HG02759 (cell line): Measurements from ENCODE around the gene TPRG1.
A peak's percentile ranks its signal among the peaks of the same experiment; 100 is the strongest.

Experiments used
- ATAC-seq: cut with Tn5 transposase; IDR thresholded peaks from one replicate; pipeline ENCODE4 v1.9.1; 2021; ENCODE audit warnings: mild to moderate bottlenecking, moderate library complexity; ENCODE audit not compliant: unreplicated experiment

Gene TPRG1

GRCh38 chr3:189171707-189172106 lies at the start of gene TPRG1:
Gene TPRG1, plus strand, starts transcription at chr3:189171971. Its CDS starts 35,414 bp downstream, at chr3:189207385.
- ATAC-seq: no peak

GRCh38 chr3:189122110-189122509 lies 49.7 kb upstream of the TPRG1 start:
- ATAC-seq: no peak

DNA sequence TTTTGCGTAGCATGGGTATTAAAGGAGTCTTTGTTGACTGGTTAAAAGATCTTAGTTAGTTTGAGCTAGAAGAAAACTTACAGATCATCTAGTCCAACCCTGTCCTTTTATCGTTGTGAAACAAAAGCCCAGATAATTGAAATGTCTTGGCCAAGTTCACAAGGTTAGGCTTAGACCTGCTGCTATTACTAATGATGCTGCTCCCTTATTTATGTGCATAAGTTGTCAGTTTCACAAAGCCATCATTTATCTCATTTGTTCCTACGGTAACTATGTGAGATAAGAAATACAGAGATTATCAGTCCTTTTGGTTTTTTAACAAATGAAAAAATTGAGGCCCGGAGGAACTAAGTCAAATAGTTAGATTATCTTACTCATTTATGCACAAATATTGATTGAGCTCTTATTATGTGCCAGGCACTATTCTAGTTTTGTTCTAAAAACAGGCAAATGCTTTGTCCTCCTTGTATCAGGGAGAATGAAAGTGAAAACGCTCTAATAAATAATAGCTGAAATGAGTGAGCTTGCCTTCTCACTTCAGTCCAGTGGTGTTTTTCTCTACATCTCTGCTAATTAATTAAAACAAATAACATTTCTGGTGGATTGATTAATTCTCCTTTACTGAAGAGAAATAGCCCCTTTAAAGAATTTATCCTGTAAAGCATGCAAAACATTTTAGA lies 49.1 kb upstream of the TPRG1 start:
- ATAC-seq: no peak

- ATAC-seq: no peak
Measured at GRCh38 chr3:189123595-189124387, 48.0 kb upstream of the TPRG1 start.

DNA sequence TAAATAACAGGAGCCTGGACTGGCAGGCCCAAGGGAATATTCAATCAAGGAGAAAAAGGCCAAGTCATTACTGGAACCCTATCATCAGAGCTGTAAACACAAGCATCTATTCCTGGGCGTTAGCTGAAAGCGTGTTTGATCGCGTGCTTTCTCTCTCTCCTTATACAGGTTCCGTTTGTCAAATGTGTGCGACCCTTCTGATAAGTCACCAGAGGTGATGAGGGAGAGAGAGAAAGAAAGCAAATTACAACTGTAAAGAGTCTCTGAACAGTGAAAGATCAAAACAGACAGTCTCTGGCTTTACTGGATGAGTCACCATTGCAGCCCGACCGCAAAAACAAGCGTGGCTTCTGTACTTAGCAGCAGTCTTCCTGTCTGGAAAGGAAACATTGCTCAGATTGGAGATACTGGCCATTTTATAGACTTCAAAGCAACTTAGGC lies 39.5 kb upstream of the TPRG1 start:
- no peak for ATAC-seq

GRCh38 chr3:189132839-189133238 lies 38.9 kb upstream of the TPRG1 start:
- ATAC-seq: no peak

GRCh38 chr3:189133768-189134167 lies 38.0 kb upstream of the TPRG1 start:
- no peak for ATAC-seq

DNA sequence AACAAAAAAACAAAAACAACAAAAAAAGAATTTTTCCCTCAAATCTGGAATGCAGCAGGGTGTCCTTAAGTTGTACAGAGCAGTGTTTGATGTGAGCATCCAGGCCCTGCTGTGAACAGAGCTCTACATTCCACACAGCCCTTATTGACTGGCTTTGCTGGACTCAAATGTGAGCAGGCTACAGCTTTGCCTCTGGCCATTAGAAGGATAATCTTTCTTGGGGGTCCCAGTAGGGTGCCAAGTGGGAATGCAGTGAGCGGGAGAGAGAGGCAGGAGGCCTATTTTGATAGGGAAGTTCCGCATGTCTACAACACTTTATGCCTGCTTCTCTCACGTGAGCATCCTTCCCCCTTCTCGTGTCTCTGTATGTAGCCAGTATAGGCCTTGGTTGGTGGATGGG lies 34.4 kb upstream of the TPRG1 start:
- ATAC-seq: no peak

- ATAC-seq: no peak
Measured at GRCh38 chr3:189138901-189139610, 32.7 kb upstream of the TPRG1 start.

DNA sequence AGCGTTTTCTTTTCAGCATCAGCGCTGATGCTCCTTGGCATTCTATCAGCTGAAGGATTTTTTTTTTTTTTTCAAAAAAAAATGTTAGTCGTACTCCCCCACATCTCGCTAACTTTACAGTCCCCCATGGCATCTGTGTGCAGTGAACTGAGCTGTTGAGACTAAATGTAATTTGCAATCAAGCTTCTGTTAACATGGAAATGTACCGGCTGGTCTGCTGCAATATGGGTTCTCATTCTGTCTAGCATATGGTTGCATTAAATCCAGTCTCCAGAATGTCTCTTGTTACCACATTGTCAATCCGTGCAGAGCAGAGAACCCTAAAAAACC lies 32.2 kb upstream of the TPRG1 start:
- ATAC-seq: no peak

DNA sequence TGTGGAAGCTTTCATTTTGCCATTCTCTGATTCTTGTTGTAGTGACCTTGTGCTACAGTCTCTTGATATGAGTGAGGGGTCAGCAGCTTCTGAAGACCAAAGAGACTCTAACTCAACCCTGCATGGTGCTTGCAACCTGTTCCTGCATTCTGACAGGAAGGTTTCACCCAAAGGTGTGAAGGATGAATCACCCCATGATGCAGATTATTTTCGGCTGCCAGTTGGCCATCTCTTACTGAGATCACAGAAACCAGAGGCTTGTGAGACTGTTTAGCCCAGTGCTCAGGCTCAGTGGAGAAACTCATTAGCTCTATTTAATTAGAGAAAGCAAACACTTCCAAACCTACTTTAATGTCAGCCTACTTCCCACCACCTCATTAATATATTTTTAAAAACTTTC lies 29.2 kb upstream of the TPRG1 start:
- ATAC-seq: no peak

- no peak for ATAC-seq
Measured at GRCh38 chr3:189143321-189143720, 28.4 kb upstream of the TPRG1 start.

DNA sequence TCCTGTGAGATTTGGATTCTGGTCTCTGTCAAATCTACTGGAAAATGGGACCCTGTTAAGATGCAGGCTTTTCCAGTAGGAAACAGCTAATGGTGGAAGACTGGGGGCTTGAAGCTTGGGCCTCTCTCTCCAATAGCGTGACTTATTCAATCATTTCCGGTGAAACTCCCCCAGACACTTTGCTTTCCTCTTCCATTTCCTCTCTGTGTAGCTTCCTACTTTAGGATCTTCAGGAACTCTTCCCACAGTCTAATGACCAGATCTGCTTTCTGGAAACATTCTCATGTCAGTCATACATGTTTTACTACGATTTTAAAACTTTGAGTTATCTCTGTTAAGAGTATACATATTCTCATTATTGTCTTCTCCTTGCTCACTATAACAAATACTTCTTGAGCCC lies 28.0 kb upstream of the TPRG1 start:
- ATAC-seq: no peak

GRCh38 chr3:189144645-189145044 lies 27.1 kb upstream of the TPRG1 start:
- no peak for ATAC-seq

DNA sequence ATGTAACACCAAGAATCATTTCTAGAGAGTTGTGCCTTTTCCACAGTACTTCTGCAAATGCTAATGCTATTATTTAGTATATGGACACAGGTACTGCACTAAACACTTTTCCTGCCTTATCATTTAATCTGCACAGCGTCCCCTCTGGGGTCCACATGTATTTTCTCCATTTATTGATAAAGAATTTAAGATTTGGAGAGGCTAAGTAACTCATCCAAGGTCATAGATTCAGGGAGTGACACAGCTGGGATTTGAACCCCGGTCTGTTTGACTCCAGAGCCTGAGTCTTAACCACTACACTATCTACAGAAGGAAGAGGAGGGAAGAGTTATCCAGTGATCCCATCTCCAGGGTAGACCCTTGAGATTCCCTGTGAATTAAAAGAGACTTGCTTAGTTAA lies 24.9 kb upstream of the TPRG1 start:
- ATAC-seq: no peak

DNA sequence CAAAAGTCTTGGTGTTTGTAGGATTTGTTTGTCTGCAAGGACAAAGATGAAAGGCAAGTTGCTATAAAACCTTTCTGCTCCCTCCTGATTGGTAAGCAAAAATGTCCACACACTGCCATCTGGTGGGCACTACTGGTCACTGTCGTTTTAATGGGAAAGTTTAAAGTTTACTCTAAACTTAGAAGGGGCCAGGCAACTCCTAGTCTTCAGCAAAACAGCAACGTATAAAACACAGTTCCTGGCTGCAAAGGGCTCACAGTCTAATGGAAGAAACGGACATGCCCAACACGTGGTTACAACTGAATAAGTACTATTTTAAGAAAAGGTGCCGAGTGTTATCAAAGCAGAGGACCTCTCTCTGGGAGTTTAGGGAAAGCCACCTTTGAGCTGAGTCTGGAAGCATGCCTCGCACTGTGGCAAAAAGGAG lies 23.7 kb upstream of the TPRG1 start:
- ATAC-seq: peak; percentile 80

DNA sequence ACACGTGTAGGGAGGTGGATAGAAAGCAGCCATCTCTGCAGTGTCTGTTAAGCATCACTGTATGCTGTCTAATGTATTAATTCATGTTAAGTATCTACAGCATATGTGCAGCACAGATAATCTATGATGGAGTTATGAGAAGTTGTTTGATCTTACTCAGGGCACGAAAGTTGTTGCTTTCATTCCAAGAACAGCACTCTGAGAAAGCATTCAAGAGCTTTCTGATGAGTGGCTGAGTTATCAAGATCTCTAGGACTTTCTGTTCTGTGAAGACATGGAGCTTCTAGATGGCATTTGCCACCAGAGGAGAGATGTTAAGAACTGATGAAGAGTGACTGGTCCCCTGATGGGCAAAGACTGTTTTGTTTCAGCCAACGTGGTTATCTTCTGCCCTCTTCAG lies 22.6 kb upstream of the TPRG1 start:
- no peak for ATAC-seq

DNA sequence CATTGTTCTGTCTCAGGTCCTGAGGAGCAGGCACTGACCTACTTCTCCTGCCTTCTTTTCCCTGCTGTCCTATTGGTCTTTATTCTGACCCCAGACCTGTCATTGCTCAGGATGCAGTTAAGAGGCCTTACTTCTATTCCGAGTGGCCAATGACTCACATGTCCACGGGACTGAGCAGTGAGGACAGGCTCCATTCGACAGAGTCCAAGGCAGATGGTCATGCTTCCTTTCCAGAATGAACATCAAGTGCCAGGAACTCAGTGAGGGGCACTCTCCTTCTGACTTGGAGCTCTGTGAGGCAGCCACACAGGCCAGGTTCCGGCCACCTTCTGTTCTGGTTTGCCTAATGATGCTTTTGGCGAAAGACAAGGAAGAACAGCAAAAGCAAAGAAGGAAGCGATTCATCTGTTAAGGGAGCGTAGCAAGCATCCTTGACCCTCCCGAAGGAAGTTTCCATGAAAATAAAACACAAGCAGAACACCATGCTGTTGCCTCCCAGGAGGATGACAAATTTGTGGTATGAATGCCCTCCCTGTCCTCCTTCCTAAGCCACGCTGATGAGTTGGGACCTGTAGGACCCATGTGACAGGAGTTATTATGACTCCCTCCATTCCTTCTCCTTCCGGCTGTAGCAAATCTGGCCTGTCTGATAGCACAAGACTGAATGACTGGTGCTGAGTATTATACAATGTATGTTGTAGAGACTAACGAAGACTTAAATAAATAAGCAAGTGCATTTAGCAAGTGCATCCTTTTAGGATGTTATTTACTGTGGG lies 14.4 kb upstream of the TPRG1 start:
- no peak for ATAC-seq

- ATAC-seq: no peak
Measured at GRCh38 chr3:189158034-189158433, 13.7 kb upstream of the TPRG1 start.

DNA sequence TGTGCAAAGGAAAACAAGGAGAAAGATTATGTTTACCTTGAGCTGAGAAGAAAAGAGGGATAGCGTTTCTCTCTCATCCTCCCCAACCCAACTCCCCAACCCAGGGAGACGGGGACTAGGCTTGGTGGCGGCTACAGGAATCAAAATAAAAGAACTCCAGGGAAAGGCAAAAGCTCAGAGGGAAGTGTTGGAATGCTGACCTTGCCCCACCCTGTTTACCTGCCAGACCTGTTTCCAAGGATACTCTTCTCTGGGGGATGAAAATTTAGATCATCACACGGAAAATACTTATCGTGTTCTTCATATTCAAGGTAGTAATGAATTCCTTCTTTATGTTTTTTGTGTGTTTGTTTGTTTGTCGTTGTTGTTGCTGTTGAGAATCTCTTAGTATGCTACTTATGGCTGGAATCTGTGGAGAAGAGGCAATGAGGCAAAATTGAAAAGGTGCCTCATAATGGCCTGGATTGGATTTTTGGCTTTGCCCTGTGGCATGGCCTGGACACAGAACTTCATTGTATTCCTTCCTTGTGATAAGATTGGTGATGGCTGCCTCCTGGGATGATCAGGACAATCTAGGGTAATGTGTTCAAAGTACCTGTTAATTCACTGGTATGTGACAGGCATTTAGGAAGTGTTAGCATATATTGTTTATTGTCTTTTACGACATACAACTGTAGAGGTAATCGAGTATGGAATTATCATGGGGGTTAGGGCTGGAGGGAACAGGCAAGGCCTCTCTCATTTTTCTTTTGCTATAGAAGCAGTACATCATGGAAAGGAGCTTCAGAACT lies 11.1 kb upstream of the TPRG1 start:
- ATAC-seq: no peak
